Posterior vena cava (tissue), 2 donors: ENCODE results near the gene CCDC24. TPM values are rescaled to one million over a fixed set of nuclear protein-coding genes. Genes with fewer than 3 reads are reported as not detected.

Experiments used
- DNase-seq: peaks from one replicate; pipeline ENCODE4 v3.0.0-alpha.2; 2020; ENCODE audit warnings: low spot score
- intact Hi-C, 2 donors: fragments of 100-400 bp; cut with DNase I; formaldehyde crosslinking; loops; one replicate each; pipeline versions ENCODE4 v1.14.1 to v1.14.2; 2022 to 2023
- total RNA-seq, 2 donors: library from RNA; stranded (reverse); fragmentation: NEBNext Ultra II Directional; extraction: Animal tissue kit (Norgen Biotek cat#: 25700); gene quantifications; one replicate each; pipeline ENCODE4 v1.2.1, GENCODE V29; 2021
- donor health status: DM: yes; HTN: yes; CAD: no.
- donor health status: DM: yes; HTN: yes; CAD: no.

CCDC24 gene
- total RNA-seq, 2 donors from 2014 or later = 2.5 to 4.1 TPM

DNA sequence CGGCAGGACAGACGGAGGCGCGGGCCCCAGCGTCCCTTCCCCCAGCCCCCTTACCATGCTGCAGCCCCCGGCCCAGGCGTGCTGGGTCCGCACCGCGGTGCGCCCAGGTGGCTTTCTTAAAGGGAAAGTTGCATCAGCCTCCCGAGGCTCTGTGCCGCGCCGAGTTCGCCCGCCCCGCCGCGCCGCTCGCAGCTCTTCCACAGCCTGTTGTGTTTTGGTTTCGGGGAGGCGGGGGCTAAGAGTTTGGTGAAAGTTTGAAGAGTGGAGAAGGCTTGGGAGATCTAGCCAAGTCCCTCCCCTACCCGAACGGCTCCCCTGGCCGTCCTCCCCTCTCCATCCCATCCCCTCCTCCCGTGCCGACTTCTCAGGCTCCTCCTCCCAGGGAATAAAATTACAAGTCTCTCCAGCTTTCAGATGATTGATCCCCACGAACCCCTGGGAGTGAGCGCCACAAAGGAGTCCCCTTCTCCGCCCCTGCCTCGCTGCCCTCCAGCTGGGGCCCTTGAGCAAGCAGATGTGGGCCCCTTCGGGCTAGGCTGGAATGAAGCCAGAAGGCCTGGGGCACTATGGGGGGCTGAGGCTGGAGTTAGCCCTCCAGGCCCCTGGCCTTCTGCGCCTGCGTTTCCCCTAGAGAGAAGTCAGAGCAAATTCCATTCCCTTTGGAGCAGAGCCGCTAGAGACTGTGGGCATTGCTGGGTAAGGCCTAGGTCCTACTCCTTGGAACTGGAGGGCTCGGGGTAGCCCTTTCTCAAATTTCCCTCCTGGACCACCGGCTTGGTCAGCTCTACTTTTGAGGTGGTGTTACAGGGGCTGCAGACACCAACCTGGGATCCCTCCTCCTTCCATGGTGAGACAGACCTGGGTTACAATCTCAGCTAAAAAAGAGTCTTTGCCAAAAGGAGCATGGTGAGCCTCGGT lies 40.1 kb downstream of the CCDC24 start, which contains the start of gene SLC6A9:
TSS of gene SLC6A9 (minus strand) at position 211 of the 918 bp plus-strand sequence. CDS start 7,185 bp downstream, outside the sequence.
- DNase-seq = no peak
- intact Hi-C loops = loop anchor here in 1 of 2 donors (5.0 kb wide), 1 partner anchor 34 kb away; no protein-coding TSS in a partner anchor

DNA sequence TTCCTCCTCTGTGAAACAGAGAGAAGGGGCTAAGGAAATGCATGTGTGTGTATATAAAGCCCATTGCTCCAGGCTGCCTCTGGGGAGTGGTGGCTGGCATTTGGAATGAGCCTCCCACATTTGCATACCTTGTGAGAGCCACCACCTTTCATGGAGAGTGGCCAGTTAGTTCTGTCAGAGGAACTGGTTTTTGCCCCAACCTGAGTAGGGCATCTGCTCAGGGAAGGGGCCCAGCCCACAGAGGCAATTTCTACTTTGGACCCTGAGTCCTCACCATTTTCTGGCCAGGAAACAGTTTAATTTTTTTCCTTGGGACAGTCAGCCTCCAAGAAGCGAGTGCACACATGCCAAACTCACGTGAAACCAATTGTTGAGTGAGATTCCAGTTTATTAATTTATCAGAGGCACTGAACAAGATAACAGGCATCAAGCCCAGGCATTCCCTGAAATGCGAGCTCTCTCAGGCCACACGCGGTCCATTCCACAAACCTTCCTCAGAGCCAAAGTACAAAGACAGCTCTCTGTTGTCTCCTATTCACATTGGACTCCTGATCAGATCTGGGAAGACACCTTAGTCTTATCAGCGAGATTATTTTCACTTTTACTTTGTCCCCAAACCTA lies 40.9 kb downstream of the CCDC24 start:
- DNase-seq = peak; percentile 0
- intact Hi-C loops = loop anchor here in 1 of 2 donors (5.0 kb wide), 1 partner anchor 35 kb away; no protein-coding TSS in a partner anchor

DNA sequence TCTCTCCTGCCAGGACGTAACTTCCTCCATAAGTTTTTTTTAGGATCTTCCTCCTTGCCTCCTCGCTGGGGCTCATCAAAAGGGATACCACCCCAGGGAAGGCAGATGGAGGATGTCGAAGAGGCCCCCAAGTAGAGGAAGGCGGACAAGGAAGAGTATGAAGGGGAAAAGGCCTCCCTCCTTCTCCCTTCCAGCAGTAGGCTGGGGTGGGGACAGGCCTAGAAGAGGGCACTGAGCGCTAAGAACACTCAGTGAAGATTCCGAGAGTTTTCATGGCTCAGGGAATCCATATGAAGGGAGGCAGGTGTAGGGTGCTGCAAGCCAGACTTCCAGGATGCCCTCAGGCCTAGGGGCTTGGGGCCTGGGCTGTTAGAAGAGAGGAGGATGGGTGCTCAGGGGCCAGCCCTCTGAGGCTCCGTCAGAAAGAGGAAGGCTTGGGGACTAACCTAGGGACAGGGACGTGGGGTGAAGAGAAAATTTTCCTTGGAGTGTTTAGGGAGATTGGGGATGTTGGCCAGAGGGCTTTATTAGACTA lies 41.7 kb downstream of the CCDC24 start:
- intact Hi-C loops = loop anchor here in 1 of 2 donors (5.0 kb wide), 1 partner anchor 36 kb away; no protein-coding TSS in a partner anchor
- DNase-seq = peak; percentile 11

- peak; percentile 78 for DNase-seq
- intact Hi-C loops = loop anchor here in 1 of 2 donors (5.0 kb wide), 1 partner anchor 36 kb away; no protein-coding TSS in a partner anchor
Measured at GRCh38 chr1:44033756-44034155, 42.4 kb downstream of the CCDC24 start.

- DNase-seq = peak; percentile 46
- intact Hi-C loops = loop anchor here in 1 of 2 donors (5.0 kb wide), 1 partner anchor 37 kb away; no protein-coding TSS in a partner anchor
Measured at GRCh38 chr1:44034423-44034822, 43.0 kb downstream of the CCDC24 start.

DNA sequence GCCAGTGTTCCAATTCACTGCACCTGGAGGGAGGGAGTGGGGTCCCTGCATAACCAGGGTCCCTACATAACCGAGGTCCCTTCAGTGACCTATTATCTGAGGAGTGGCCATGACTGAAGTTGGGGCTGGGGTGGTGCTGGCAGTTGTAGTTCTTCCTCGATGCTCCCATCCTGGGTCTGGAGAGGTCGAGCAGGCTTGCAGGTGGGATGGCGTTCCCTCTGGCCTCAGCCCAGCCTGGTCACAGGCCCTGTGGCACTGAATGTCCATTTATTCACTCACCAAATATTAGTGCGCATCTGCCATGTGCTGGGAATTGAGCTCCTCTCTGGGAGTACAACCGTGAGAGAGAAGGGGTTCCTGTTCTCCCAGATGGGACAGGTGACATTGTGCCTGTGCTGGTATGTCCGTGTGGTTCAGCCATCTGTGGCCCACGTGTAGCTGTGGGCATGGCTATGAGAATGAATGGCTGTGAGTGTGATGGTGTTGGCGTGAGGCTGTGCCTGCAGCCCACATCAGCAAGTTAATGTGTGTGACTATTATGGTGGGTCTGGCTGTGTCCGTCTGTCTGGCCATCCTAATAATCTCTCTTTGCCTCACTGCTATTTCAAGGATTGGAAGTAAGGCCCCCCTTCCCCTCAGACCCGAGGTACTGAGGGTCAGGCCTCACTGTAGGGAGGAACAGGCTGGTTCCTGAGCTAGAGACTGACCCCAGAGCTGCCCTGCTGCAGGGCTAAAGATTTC lies 43.7 kb downstream of the CCDC24 start:
- intact Hi-C loops = loop anchor here in 1 of 2 donors (5.0 kb wide), 1 partner anchor 38 kb away; no protein-coding TSS in a partner anchor
- DNase-seq = peak; percentile 65

DNA sequence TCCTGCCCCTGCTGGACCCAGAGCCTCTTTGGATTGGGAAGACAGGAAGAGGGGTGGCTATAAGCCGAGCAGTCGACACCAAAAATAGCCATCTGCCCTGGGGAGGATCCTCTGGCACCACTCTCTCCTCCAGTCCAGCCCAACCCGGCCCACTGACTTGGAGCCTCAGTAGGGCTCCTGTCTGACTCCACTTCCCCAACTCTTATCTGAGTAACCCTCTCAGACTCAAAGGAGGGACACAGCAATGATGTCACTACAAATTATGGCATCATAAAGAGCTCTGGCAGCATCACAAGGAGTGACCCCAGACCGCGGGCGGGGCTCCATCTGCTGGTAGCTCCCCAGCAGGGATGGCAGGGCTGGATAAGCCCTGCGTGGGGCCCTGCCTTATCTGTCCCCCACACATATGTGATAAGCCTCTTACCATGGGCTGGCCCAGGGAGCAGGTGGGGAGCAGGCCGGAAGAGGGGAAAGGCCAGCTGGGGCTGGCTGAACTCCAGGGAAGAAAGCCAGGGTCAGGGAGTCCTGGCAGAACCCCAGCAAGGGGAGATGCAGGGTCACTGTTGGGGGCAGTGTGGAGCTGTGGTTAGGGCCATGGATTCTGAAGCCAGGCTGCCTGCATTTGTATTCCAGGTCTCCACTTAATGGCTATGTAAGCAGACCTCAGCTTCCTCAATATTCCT lies 44.5 kb downstream of the CCDC24 start:
- peak; percentile 84 for DNase-seq
- intact Hi-C loops = no loop called here

DNA sequence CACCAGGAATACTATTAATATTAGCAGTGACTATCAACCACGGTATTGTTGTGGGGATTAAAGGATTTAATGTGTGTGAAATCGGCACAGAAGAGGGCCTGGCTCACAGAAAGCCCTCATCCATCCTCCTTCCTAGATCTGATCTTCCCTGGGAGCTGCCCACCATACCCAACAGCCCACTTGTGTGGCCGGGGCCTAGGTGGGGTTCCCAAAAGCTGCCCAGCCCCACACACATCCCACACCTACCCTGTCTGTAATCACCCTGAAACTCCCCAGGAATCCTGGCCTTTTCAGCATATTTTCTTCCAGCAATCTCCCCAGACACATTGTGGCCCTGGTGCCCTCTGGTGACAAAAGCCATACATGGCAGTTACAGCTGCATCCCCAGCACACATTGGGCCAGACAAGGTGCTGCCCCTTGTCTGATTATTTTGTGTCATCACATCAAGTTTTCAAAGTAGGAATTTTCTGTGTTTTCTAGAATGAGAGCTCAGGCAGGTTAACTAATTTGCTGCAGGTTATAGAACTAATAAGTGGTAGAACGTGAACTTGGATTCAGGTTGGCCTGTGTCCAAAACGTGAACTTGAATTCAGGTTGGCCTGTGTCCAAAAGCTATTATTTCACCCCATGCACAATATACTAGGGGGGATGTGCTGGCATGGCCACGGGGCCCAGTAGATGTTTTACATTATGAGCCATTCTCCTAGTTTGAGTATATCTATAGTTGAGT lies 45.2 kb downstream of the CCDC24 start:
- intact Hi-C loops = no loop called here
- DNase-seq = peak; percentile 86

- intact Hi-C loops = no loop called here
- DNase-seq = peak; percentile 50
Measured at GRCh38 chr1:44037154-44037553, 45.8 kb downstream of the CCDC24 start.

- DNase-seq = no peak
- intact Hi-C loops = no loop called here
Measured at GRCh38 chr1:44038876-44039657, 47.7 kb downstream of the CCDC24 start.

DNA sequence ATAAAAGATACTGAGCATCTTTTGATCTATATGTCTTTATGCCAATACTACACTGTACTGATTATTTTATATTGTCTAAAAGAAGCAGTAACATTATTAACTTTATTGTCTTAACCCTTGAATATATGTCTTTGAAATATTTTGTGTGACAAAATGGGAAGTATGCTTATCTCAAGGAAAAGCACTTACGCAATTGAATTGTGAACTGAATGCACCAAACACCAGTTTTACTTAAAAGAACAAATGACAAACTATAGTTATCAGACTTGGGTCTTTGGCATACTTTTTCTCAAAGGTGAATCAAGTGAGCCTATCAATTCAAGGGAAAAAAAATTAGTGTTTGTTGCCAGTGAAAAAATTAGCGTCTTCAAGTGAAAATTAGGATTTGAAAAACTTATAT lies 49.0 kb downstream of the CCDC24 start:
- intact Hi-C loops = no loop called here
- no peak for DNase-seq

DNA sequence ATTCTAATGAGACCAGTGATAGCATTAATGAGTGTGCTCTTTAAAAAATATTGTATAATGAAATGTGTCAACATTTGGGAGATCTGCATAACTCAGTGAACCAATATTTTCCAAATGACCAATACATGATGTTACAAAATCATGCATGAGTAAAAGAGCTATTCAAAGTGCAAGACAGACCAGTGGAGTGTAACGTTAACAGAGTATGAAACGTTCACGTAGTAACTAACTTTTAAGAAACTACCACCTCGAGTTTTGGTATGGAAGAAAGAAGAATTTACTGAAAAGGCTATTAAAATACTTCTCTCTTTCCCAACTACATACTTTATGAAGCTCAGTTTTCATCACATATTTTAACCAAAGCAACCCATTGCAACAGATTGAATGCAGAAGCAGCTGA lies 49.4 kb downstream of the CCDC24 start:
- intact Hi-C loops = no loop called here
- no peak for DNase-seq

GRCh38 chr1:44043176-44044070 lies 52.0 kb downstream of the CCDC24 start:
- intact Hi-C loops = no loop called here
- DNase-seq = no peak

GRCh38 chr1:44044071-44044801 lies 52.8 kb downstream of the CCDC24 start:
- intact Hi-C loops = no loop called here
- no peak for DNase-seq

DNA sequence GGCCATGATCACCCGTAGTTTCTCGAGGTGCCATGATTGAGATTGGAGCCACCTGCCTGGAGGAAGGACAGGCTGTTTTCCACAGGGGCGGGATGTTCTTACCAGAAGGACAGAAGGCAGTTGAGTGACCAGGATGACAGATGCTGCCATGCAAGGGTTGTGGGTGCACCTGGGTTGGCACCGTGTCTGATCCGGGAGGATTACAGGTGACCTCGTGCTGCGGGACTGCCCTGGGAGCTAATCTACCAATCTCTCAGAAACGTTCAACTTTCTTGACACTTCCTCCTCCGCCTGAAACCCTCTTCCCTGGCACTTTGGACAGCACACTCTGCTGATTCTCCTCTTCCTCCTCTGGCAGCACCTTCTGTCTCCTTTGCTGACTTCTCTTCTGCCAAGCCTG lies 53.7 kb downstream of the CCDC24 start:
- peak; percentile 55 for DNase-seq
- intact Hi-C loops = loop anchor here (5.0 kb wide), 2 partner anchors 38 to 43 kb away; no protein-coding TSS in a partner anchor
